A375 (cell line): Measurements from ENCODE around the gene SEMA3G. TPM values are rescaled to one million over a fixed set of nuclear protein-coding genes. Genes with fewer than 3 reads are reported as not detected.

ENCODE experiments used
- total RNA-seq: library from RNA; depleted of rRNA; stranded (reverse); fragments of >200 nt; shearing (Covaris generic); gene quantifications from 2 replicates; pipeline ENCODE4 v1.2.3, GENCODE V29; 2014; rRNA removed

Gene SEMA3G
- 1.2 and 1.8 TPM in 2 replicates for total RNA-seq

DNA sequence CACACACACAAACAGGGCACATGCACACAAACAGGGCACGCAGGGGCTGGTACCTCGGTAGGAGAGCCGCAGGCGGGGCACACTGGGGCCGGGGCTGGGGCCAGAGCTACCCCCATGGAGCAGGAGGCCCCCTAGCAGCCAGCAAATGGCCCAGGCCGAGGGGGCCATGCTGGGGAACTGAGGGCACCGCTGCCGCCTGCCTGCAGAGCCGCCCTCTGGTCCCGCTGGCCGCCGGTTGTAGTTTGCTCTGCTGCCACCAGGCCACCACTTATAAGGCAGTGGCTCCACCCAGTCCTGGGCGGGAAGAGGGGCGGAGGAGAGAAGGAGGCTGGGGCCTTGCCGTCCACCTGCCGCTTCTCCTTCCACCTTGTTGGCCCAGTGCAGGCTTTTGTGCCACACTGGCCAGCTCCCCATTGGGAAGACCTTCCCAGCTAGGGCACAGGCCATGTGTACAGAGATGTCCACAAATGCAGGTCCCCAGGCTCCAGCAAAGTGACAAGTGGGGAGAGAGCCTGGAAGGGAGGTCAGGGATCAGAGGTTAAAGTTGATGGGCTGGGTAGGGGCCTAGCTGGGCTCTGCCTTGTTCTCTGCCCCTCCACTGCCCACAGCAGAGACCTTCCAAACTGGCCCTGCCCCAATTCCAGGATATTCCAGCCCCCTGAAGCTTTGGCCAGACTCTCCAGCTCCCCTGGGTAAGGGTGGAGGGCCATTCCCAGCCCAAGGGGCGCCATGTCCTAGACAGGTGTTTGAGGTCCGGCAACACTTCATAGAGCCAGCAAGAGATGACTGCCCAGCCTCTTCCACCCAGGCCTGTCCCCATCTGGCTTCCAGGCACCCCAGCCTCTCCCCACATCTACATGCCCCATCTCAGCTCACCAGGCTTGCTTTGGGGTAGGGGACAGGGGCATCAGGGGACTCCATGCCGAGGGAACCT is at the start of gene SEMA3G:
Gene SEMA3G (minus strand): TSS at position 244 of the 934 bp plus-strand sequence. CDS start 76 bp downstream, at position 168.

DNA sequence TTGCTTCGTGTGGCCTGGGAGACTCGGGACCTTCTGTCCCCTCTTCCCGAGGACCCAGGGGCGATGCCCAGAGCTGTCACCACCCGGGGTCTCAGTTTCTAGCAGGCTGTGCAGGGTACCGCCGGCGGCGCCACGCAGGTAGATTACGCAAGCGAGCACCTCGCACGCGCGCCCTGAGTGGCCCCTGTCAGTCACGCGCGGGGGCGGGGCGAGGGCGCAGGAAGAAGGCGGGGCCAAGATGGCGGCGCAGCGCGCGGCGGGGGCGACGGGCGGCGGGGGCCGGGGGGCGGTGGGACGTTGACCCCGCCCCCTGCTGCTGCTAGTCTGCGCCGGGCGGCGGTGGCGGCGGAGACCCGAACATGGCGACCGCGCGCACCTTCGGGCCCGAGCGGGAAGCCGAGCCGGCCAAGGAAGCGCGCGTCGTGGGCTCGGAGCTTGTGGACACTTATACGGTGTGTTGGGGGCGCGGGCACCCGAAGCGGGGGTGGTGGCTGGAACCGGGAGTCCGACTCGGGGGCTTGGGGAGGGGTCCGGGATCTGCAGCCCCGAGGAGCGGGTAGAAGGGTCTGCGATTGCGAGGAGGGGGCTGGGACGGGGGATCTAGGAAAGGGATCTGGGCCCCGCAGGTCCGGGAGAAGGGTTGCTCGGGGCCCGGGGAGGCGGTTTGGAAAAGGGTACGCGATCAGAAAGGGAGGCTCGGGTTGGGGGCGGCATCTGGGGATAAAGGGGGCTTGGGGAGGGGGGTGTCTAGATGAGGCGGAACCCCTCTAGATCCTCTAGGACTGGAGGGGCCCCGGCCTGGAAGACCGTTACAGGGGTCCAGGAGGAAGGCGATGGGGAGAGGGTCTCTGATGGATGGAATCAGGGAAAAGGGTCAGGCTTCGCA is 10.6 kb upstream of the SEMA3G start, which contains the start of gene NISCH:
Gene NISCH (plus strand): TSS at position 322 of the 886 bp plus-strand sequence. CDS start 38 bp downstream, at position 360.

DNA sequence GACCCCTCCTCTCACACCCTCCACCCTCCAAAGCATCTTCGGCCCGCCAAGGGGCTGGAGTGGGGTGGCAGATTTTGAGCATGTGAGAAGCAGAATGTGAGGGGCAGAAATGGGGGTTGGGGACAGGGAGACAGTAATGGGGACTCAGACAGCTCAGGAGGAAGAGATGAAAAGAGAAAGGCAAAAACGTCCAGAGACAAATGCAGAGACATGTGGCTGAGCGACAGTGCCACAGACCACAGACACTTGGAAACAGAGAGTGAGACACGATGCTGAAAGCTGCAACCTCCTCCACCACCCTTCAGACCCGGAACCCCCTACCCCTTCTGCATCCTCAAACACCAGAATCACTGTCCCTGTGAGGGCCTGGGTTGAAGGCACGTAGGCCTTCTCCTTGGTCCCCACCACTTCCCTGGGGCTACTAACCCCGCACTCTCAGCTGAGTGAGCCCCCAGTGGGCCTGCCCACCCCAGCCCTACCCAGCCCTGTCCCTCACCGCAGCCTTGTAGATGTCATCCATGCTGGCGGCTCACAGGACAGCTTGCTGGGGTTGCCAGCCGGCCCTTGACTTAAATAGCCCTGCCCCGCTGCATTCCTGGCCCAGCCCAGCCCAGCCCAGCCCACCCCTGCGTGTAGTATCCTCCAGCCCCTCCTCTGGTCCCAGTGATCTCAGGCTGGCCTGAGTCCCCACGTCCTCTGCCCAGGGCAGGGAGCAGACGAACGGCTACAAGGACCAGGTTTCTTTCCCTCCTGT is 8.8 kb upstream of the SEMA3G start, which contains the start of gene TNNC1:
Gene TNNC1 (minus strand): TSS at position 546 of the 754 bp plus-strand sequence. CDS start 26 bp downstream, at position 520.

Other genes with a start within 250 kb of the SEMA3G start
- gene ALAS1, start 246.9 kb downstream of the SEMA3G start, total RNA-seq, result 50.7 TPM in 2 replicates
- gene TLR9, start 219.5 kb downstream of the SEMA3G start, total RNA-seq, result not detected in 2 replicates
- gene TWF2, start 205.9 kb downstream of the SEMA3G start, total RNA-seq, result 180 and 215 TPM in 2 replicates
- gene PPM1M, start 199.3 kb downstream of the SEMA3G start, total RNA-seq, result 16.3 and 17.4 TPM in 2 replicates
- gene WDR82, start 166.5 kb downstream of the SEMA3G start, total RNA-seq, result 31.2 and 32.3 TPM in 2 replicates
- 17.6 and 22.7 TPM in 2 replicates for gene GLYCTK, start 157.3 kb downstream of the SEMA3G start, total RNA-seq
- gene DNAH1, start 128.8 kb downstream of the SEMA3G start, total RNA-seq, result 6.9 and 8.1 TPM in 2 replicates
- 72.0 and 95.9 TPM in 2 replicates for gene BAP1, start 35.1 kb downstream of the SEMA3G start, total RNA-seq
- gene PHF7, start 34.4 kb downstream of the SEMA3G start, total RNA-seq, result 6.6 and 10.2 TPM in 2 replicates
- 1.1 and 1.5 TPM in 2 replicates for gene TNNC1, start 8.9 kb upstream of the SEMA3G start, total RNA-seq
- 36.5 and 41.2 TPM in 2 replicates for gene NISCH, start 10.5 kb upstream of the SEMA3G start, total RNA-seq
- 0.15 TPM in 1 of 2 replicates, not detected in the other for gene STAB1, start 50.2 kb upstream of the SEMA3G start, total RNA-seq
- 46.1 and 59.3 TPM in 2 replicates for gene NT5DC2, start 88.8 kb upstream of the SEMA3G start, total RNA-seq
- gene UQCC5, start 91.5 kb upstream of the SEMA3G start, total RNA-seq, result 27.8 and 29.5 TPM in 2 replicates
- gene PBRM1, start 240.8 kb upstream of the SEMA3G start, total RNA-seq, result 35.8 and 45.3 TPM in 2 replicates
- 286 and 339 TPM in 2 replicates for gene GNL3, start 240.9 kb upstream of the SEMA3G start, total RNA-seq